Esophagus muscularis mucosa (tissue), 4 donors: ENCODE measurements around the gene CHMP1A. TPM values are rescaled to one million over a fixed set of nuclear protein-coding genes. Genes with fewer than 3 reads are reported as not detected.
"Not testable (repeated sequence)": the region's sequence is repeated elsewhere in the genome, so short reads cannot be mapped to it uniquely, and the experiment has no call there.

Source experiments
- DNase-seq: peaks from one replicate; pipeline ENCODE4 v3.0.0-alpha.2; 2017; ENCODE audit errors: extremely low spot score
- H3K27ac ChIP-seq, 4 donors: fragments of 200-600 bp; sonication (generic); replicated peaks in 1 of 4; 1 replicate in 3 of 4; 2 replicates in 1 of 4; pipeline ENCODE4 v1.5.1; 2016 to 2019; ENCODE audit warnings: mild to moderate bottlenecking in 1 of 4
- H3K27me3 ChIP-seq, 4 donors: fragments of 200-600 bp; sonication (generic); one replicate each; pipeline versions ENCODE4 v1.5.1 to v1.6.0; 2016 to 2019
- H3K36me3 ChIP-seq, 4 donors: fragments of 200-600 bp; sonication (generic); one replicate each; pipeline ENCODE4 v1.5.1; 2016 to 2019
- H3K4me1 ChIP-seq, 4 donors: fragments of 200-600 bp; sonication (generic); one replicate each; pipeline ENCODE4 v1.5.1; 2016 to 2019
- H3K4me3 ChIP-seq, 4 donors: fragments of 200-600 bp; sonication (generic); 1 replicate in 2 of 4; 2 replicates in 2 of 4; pipeline ENCODE4 v1.5.1; 2016 to 2019; ENCODE audit warnings: mild to moderate bottlenecking in 4 of 4, moderate library complexity in 1 of 4
- H3K9me3 ChIP-seq, 4 donors: fragments of 200-600 bp; sonication (generic); 1 replicate in 3 of 4; 2 replicates in 1 of 4; pipeline ENCODE4 v1.5.1; 2016 to 2019
- CTCF ChIP-seq, 3 experiments: fragments of 200-600 bp in 2 of 3; fragments of 450-650 bp in 1 of 3; sonication (generic) in 2 of 3; IDR thresholded peaks; one replicate each; pipeline ENCODE4 v1.5.1; 2017 to 2019; ENCODE audit warnings: antibody characterized with exemption in 3 of 3, mild to moderate bottlenecking in 2 of 3, moderate library complexity in 1 of 3
- EP300 ChIP-seq: sonication (generic); formaldehyde crosslinking; IDR thresholded peaks from one replicate; pipeline ENCODE4 v1.6.1; 2017; ENCODE audit warnings: antibody characterized with exemption
- POLR2A ChIP-seq: fragments of 450-650 bp; IDR thresholded peaks from one replicate; pipeline ENCODE4 v1.6.1; 2017; ENCODE audit warnings: antibody characterized with exemption, moderate library complexity, mild to moderate bottlenecking, low read depth
- POLR2AphosphoS5 ChIP-seq, 2 donors: sonication (generic); formaldehyde crosslinking; IDR thresholded peaks; one replicate each; pipeline ENCODE4 v1.6.1; 2017; ENCODE audit warnings: antibody characterized with exemption in 2 of 2
- WGBS: methylation state at CpG from one replicate; pipeline ENCODE4 v1.1.5; 2018; 5-methylcytosine and 5-hydroxymethylcytosine counted together
- intact Hi-C: fragments of 100-400 bp; cut with DNase I; formaldehyde crosslinking; loops from one replicate; pipeline ENCODE4 v1.15.1; 2023
- total RNA-seq, 4 donors: library from RNA; depleted of rRNA; stranded (reverse); fragments of >200 nt; gene quantifications; one replicate each; pipeline versions ENCODE4 v1.1.0 to v1.2.1, GENCODE V29; 2016

CHMP1A gene
- total RNA-seq, 4 donors from 2014 or later: 71.8 to 117 (median 87.8) TPM

- TF ChIP-seq EP300: no peak
- TF ChIP-seq POLR2A: no peak
- TF ChIP-seq POLR2AphosphoS5 (IDR thresholded peaks at IDR 0.05): no peak
- TF ChIP-seq CTCF (IDR thresholded peaks at IDR 0.05): no peak
- Histone ChIP-seq H3K9me3 (no peaks in the 10 kb centered on the region), H3K4me1 (peaks cover 6 to 16% (median 12%) of the 10 kb centered on the region in 4 donors), H3K27ac (no peak overlapping the region), H3K36me3 (peaks cover 30 to 75% (median 65%) of the 10 kb centered on the region in 4 donors), H3K4me3 (no peak overlapping the region), H3K27me3 (no peaks in the 10 kb centered on the region)
- intact Hi-C loops: no loop called here
- DNase-seq: no peak
- 92% methylated on average over 17 of the region's 21 CpGs for WGBS
These were observed 33.9 kb upstream of the CHMP1A start for GRCh38 chr16:89691231-89691985.

- Histone ChIP-seq H3K36me3 (peaks cover 30 to 65% (median 57%) of the 10 kb centered on the region in 4 donors), H3K9me3 (no peaks in the 10 kb centered on the region), H3K27ac (no peak overlapping the region), H3K27me3 (no peaks in the 10 kb centered on the region), H3K4me1 (peaks cover 9 to 21% (median 18%) of the 10 kb centered on the region in 4 donors), H3K4me3 (no peak overlapping the region)
- no peak for DNase-seq
- TF ChIP-seq CTCF (IDR thresholded peaks at IDR 0.05) (no peak), EP300 (no peak), POLR2A (no peak), POLR2AphosphoS5 (IDR thresholded peaks at IDR 0.05) (no peak)
- 94% methylated on average over 14 of the region's 16 CpGs for WGBS
- intact Hi-C loops: no loop called here
These were observed 32.9 kb upstream of the CHMP1A start for GRCh38 chr16:89690392-89690901.

- H3K9me3 ChIP-seq, H3K27me3 ChIP-seq, DNase-seq, H3K27ac ChIP-seq, intact Hi-C loops, H3K4me3 ChIP-seq: not testable (repeated sequence)
- WGBS: 70% methylated on average over 4 of the region's 4 CpGs
- Histone ChIP-seq H3K4me1 (peaks cover 9 to 21% (median 18%) of the 10 kb centered on the region in 4 donors), H3K36me3 (peaks cover 30 to 57% (median 50%) of the 10 kb centered on the region in 4 donors)
These were observed 32.1 kb upstream of the CHMP1A start for GRCh38 chr16:89689621-89690020.

- intact Hi-C loops: no loop called here
- Histone ChIP-seq H3K27ac (no peak overlapping the region), H3K36me3 (peaks cover 26 to 52% (median 45%) of the 10 kb centered on the region in 4 donors), H3K9me3 (no peaks in the 10 kb centered on the region), H3K4me1 (peaks cover 9 to 21% (median 18%) of the 10 kb centered on the region in 4 donors), H3K4me3 (no peak overlapping the region), H3K27me3 (no peaks in the 10 kb centered on the region)
- 92% methylated on average over 13 of the region's 13 CpGs for WGBS
- DNase-seq: no peak
- no peak for TF ChIP-seq POLR2AphosphoS5 (IDR thresholded peaks at IDR 0.05)
- TF ChIP-seq POLR2A: no peak
- TF ChIP-seq EP300: no peak
- TF ChIP-seq CTCF (IDR thresholded peaks at IDR 0.05): no peak
These were observed 31.6 kb upstream of the CHMP1A start for GRCh38 chr16:89689142-89689541.

- peaks cover 19 to 45% (median 37%) of the 10 kb centered on the region in 4 donors for H3K36me3 ChIP-seq
- intact Hi-C loops: no loop called here
- no peaks in the 10 kb centered on the region for H3K27me3 ChIP-seq
- H3K9me3 ChIP-seq: no peaks in the 10 kb centered on the region
- H3K4me3 ChIP-seq: no peak overlapping the region
- TF ChIP-seq POLR2AphosphoS5 (IDR thresholded peaks at IDR 0.05): no peak
- TF ChIP-seq EP300: no peak
- TF ChIP-seq CTCF (IDR thresholded peaks at IDR 0.05): no peak
- no peak for TF ChIP-seq POLR2A
- no peak for DNase-seq
- no peak overlapping the region for H3K27ac ChIP-seq
- peaks cover 9 to 21% (median 18%) of the 10 kb centered on the region in 4 donors for H3K4me1 ChIP-seq
- WGBS: 96% methylated on average over 5 of the region's 5 CpGs
These were observed 30.9 kb upstream of the CHMP1A start for GRCh38 chr16:89688395-89688794.
